ENCODE results near the gene RSRC1.
A peak's percentile ranks its signal among the peaks of the same experiment; 100 is the strongest.

The RSRC1 gene

GRCh38 chr3:158420654-158421396, 310.9 kb downstream of the RSRC1 start:
- peak; percentile 75 for DNase-seq (ENCODE audit: low spot score)
- ChIA-PET POLR2A (ENCODE audit: low non-redundant PET) (no interaction called here), CTCF (interaction anchor here (0.7 kb wide), 1 partner anchor 1529 kb away, joined by 3 read pairs; no protein-coding TSS in a partner anchor)
- H3K27ac ChIP-seq = no peak overlapping the region
- no peak for TF ChIP-seq CTCF (conservative IDR thresholded peaks at IDR 0.05; ENCODE audit: low read depth)

- ChIA-PET CTCF (interaction anchor here (0.7 kb wide), 1 partner anchor 1399 kb away, joined by 3 read pairs; no protein-coding TSS in a partner anchor), POLR2A (ENCODE audit: low non-redundant PET) (no interaction called here)
- TF ChIP-seq CTCF (conservative IDR thresholded peaks at IDR 0.05; ENCODE audit: low read depth) = no peak
- no peak for DNase-seq (ENCODE audit: low spot score)
- H3K27ac ChIP-seq = no peak overlapping the region
Measured at GRCh38 chr3:158430448-158430847, 320.6 kb downstream of the RSRC1 start.

GRCh38 chr3:158430968-158431367, 321.1 kb downstream of the RSRC1 start:
- POLR2A ChIA-PET (ENCODE audit: low non-redundant PET) = no interaction called here
- H3K27ac ChIP-seq = no peak overlapping the region
- CTCF ChIA-PET = interaction anchor here (0.5 kb wide), 1 partner anchor 292 kb away, joined by 4 read pairs; no protein-coding TSS in a partner anchor

GRCh38 chr3:158431829-158432228, 321.9 kb downstream of the RSRC1 start:
- no peak for DNase-seq (ENCODE audit: low spot score)
- POLR2A ChIA-PET (ENCODE audit: low non-redundant PET) = no interaction called here
- CTCF ChIA-PET = interaction anchor here (0.6 kb wide), 1 partner anchor 435 kb away, joined by 6 read pairs; no protein-coding TSS in a partner anchor

More at GRCh38 chr3:158430968-158431367, 321.1 kb downstream of the RSRC1 start:
- no peak for DNase-seq (ENCODE audit: low spot score)
- no peak for TF ChIP-seq CTCF (conservative IDR thresholded peaks at IDR 0.05; ENCODE audit: low read depth)

GRCh38 chr3:158434412-158435038, 324.6 kb downstream of the RSRC1 start:
- CTCF ChIA-PET = interaction anchor here (0.5 to 1.4 kb wide), 20 partner anchors 12 to 1764 kb away, joined by 3 to 7 read pairs (median 3); no protein-coding TSS in a partner anchor
- peak; percentile 77 for TF ChIP-seq CTCF (conservative IDR thresholded peaks at IDR 0.05; ENCODE audit: low read depth)
- POLR2A ChIA-PET (ENCODE audit: low non-redundant PET) = no interaction called here
- DNase-seq (ENCODE audit: low spot score) = peak; percentile 24
- H3K27ac ChIP-seq = no peak overlapping the region

More at GRCh38 chr3:158431829-158432228, 321.9 kb downstream of the RSRC1 start:
- TF ChIP-seq CTCF (conservative IDR thresholded peaks at IDR 0.05; ENCODE audit: low read depth) = no peak
- no peak overlapping the region for H3K27ac ChIP-seq

GRCh38 chr3:158443632-158444031, 333.7 kb downstream of the RSRC1 start:
- POLR2A ChIA-PET (ENCODE audit: low non-redundant PET) = no interaction called here
- H3K27ac ChIP-seq = no peak overlapping the region
- no peak for TF ChIP-seq CTCF (conservative IDR thresholded peaks at IDR 0.05; ENCODE audit: low read depth)
- CTCF ChIA-PET = no interaction called here
- no peak for DNase-seq (ENCODE audit: low spot score)

All from RWPE1 (cell line).